Measurements from ENCODE around the gene MICU2.

Gene MICU2, protein sequence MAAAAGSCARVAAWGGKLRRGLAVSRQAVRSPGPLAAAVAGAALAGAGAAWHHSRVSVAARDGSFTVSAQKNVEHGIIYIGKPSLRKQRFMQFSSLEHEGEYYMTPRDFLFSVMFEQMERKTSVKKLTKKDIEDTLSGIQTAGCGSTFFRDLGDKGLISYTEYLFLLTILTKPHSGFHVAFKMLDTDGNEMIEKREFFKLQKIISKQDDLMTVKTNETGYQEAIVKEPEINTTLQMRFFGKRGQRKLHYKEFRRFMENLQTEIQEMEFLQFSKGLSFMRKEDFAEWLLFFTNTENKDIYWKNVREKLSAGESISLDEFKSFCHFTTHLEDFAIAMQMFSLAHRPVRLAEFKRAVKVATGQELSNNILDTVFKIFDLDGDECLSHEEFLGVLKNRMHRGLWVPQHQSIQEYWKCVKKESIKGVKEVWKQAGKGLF
- total RNA-seq: 56.5 to 75.7 (median 63.9) reads per million in 4 experiments

DNA sequence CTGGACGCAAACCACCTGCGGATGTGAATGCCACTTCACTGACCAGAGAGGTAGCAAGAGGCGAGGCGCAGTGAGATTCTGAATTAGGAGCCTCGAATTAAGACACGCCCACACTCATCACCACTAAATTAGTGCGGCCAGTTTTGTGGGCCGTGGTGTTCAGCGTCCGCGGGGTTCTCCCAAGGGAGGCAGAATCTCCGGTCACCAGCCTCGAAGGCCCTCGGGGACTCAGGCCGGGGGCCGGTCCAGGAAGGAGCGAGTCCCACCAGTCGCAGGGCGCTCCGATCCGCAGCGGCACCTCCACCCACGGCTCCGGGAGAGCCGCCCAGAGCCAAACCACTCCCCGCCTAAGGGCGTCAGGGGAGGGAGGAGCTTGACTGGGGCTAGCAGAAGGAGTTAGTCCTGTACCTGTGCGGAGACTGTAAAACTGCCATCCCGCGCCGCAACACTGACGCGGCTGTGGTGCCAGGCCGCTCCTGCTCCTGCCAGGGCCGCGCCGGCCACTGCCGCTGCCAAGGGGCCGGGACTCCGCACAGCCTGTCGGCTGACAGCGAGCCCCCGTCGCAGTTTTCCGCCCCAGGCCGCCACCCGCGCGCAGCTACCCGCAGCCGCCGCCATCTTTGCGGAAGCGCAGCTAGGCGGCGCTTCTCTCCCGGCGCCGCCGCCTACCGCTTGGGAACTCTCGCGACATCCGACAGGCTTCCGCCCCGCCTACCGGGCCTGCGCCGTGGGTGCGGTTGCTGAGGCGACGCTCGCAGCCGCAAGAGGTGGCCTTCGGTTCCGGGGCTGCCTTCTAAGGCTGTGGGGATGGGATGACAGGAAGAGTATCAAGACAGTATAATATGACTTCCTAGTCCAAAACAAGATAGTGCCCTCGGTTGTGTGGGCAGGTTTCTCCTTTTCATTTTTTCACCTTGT lies at the start of gene MICU2:
Gene MICU2, minus strand, starts transcription at position 640 of the 918 bp plus-strand sequence. Its CDS starts 22 bp downstream, at position 618.
- DNase-seq: peak; percentile 84

DNA sequence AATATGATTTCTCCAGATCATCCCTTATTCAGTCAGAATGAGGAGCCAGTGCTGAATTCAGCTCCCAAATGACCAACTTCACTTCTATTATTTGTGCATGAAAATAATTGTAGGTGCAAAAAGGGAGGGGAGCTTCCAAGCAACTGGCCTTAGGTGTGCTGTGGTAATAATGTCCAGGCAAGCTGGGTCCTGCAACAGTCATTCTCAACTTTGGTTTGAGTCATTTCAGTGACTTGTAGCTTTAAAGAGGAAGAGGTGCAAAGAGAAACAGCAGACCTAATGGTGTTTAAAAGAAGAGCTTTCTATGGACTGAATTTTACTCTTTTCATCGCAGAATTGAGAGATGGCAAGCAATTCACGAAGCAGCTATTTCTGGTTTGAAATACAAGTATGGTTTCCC lies 37.7 kb upstream of the MICU2 start:
- no peak for DNase-seq

DNA sequence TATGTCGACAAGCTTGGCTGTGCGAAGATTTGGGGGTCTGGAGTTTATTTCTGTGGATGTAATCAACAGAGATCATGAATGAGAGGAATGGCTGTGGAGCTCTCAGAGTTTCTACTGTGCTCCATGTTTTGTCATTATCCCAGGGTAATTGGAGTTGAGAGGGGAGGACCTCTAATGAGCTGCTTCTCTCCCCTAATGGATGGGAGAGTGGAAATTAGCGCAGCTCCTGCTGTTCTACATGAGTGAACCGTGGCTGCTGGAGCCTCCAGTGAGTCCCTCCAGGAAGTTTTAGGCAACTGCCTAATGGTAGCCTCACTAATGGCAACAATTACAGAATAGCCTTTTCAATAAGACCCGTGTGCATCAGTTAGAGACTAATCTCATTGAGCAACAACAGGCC lies 35.6 kb upstream of the MICU2 start:
- DNase-seq: no peak

DNA sequence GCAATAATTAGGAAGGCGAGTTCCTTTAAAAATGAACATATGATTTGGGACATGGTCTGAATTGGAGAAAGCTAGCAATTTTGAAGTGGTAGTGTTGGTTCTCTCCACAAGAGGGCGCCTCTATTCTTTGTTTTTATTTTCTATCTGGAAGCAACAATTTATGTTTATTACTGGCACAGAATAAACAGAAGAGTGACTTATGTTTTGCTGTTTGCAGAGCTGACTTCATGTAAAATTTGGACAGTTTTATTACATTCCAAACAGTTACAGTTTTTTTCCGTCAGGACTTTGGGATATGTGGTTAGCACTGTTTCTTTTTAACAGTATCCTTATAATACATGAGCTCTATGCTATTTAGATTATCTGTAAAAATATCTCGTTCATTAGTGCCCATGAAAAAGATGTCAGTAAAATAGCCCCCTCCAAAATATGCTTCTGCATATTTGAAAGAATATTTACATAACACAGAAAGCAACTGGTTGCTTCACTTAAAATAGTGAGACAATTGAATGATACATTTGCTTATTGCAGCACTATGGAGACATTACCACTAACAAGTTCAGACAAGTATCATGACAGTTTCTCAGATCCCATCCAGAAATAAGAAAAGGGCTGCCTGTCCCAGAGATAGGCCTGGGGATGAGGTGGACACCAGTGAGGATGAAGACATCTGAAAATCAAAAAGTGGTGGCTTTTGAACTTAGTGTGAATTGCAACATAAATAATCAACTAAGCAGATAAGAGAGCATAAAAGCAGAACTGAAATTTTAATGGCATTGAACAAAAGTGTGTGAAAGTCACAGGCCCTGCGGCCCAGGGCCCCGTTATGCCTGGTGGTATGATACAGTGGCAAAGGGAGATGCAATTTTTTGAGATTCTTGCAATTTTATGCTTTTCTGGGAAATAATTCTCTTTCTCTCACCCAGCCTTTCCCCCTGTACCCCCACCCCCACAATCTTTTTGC lies 34.6 kb upstream of the MICU2 start:
- DNase-seq: no peak

DNA sequence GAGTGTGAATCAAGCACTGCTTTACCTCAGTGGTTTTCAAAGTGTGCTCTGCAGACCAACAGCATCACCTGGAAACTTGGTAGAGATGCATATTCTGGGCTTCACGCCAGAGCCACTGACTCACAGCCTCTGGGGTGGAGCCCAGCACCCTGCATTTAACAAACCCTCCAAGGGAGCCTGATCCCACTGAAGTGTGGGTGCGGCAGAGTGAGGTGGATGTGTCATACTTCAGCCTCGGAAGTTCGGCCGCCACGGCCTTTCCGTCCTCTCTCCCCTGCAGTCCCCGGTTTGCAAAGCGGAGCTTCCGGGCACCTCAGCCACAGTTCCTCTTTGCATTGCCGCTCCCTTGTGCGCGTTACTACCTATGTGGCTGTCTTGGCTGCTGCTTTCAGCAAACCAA lies 33.3 kb upstream of the MICU2 start:
- DNase-seq: no peak

DNA sequence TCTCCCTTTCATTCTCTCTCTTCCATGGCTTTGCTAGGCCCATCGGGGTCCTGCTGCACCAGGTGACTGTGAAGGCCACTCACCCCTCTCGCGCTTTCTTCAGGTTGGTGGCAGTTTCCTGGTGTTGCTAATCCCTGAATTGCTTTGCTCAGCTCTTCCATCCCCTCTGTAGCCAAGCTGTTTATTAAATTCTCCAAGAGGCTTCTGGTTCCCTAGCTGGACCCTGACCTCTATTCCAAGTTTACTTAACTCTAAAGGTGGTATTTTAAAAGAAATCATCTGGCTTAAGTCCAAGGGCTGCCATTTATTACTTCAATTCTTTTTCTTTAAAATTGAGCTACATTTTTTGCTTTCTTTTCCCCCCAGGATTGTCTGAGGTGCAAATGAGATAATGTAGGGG lies 32.7 kb upstream of the MICU2 start:
- DNase-seq: no peak

DNA sequence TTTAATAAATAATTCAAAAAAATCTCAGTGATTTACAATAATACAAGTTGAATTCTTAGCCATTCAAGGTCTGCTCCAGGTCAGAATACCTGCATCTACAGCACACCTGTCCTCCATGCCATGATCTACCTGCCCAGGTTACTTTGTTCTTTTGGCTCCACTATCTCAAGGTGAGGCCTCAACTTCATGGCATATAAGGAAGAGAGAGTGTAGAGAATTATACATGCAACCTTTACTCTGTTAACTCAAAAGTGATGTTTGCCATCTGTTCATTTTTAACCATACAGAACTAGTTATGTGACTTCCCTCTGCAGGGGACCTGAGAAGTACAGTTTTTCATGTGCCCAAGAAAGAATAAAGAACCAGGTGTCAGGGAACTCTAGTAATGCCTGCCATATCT lies 28.2 kb upstream of the MICU2 start:
- DNase-seq: no peak

DNA sequence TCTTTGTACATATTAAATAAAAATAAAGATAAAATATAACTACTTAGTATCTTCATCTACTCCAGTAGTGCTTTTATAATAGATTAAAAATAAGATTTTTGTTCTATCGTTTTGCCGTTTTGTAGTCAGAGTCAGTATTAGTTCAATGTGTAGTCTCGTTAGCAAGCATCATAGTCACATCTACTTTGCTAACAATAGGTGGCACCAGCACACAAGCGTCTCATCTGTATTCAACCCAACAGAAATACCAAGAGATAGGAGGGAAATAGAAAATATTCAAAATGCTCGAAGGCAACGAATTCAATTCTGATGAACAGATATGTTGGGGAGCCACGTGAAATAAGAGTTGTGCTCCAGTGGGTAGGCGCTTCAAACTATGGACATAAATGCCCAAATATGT lies 21.4 kb upstream of the MICU2 start:
- DNase-seq: no peak

DNA sequence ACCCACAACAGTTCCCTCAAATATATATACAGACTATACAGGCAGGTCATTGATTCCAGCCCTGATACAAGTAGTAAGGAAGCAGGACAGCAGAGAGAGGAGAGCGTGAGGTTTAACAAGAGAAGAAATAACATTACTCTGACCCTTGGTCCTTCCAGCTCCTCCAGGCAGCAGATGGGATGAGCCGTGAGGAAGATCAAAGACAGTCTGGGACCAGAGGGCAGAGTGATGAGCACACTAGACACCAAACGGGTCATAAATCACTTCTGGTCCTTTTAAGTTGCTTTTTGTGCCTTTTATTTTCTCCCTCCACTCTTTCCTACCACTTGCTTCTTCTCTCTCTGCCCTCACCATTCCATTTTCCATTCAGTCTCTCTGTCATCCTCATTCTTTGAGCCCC lies 16.9 kb upstream of the MICU2 start:
- DNase-seq: no peak

DNA sequence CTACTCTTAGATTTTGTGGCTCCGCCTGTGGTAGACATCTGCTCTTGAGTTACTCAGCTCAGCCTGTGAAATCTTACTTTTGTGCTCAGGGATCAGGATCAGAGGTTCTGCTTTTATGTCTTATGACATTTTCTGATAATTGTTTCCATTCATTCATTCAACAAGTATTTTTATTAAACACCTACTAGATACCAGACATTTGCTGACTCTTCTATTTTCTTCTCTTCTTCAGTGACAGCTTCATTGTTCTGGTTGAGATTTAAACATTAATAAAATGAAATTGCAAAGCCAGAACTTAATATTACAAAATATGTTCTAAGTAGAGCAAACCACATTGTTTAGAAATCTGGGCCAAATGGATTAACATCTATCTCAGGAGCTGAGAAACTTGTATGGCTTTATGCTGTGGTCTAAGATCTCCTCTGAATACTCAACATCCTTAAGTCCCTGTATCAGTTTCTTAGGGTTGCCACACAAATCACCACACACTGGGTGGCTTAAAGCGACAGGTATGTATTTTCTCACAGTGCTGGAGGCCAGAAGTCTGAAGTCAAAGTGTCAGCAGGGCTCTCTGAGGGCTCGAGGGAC lies 15.8 kb upstream of the MICU2 start:
- DNase-seq: no peak

DNA sequence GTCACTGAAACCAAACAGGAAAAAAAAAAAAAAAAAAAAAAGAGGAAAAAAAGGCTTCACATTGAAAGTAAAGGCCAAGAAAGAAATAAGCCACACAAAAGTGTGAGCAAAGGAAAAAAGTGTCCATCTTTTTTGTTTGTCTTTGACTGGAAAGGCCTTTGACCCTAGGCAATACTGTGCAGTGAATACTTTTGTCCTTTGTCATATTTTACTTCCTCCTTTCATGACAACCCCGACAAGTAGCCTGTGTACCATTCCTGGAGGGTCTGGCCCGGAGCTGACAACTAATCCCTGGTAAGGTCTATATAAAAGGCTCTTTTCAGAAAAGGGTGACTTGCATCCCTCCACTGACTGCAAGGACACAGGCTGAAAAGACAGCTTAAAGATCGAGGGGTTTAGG lies 12.9 kb upstream of the MICU2 start:
- no peak for DNase-seq

DNA sequence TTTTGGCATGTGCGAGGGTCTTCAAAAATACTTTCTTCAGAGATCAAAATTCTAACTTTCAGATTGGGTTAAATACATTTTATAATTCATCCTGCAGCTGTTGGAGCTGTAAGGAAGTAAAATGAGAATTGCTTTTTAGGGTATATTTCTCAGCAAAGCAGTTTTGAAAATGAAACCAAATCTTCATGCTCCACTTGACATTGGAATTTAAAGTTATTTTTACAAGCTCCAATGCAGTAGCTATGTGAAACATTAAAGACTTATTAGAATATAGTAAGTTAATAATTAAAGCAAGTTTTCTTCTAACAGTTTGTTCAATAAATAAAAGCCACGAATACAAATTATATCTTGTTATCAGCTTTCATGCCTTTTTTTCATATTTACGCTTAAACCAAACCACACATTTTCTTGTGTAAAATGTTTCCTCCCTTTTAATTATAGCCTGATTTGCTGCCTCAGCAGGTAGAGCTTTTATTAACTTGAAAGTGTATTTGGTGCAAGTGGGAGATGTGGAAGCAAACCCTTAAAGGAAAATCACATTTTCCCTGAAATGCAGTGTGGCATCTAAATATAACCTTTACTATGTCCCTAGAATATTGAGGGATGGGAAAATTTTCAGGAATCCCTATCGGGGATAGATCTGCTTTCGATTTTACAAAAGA lies 12.4 kb upstream of the MICU2 start:
- DNase-seq: no peak

DNA sequence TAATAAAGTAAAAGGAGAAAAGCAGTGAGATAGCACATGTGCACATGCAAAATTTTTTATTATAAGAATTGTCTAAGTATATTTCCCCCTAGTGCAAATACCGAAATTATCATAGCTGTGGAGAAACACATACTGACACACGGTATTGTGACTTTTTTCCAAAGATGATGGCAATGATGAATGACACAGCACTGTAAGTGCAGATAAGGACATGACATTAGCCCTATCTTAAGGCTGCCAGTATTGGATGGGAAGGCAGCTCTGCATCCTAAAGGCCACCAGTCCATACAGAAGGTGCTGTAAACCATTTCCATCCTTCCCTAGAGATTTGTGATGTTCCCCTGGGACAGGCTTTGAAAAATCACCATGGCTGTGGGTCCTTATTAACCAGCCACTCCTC lies 11.5 kb upstream of the MICU2 start:
- DNase-seq: no peak

DNA sequence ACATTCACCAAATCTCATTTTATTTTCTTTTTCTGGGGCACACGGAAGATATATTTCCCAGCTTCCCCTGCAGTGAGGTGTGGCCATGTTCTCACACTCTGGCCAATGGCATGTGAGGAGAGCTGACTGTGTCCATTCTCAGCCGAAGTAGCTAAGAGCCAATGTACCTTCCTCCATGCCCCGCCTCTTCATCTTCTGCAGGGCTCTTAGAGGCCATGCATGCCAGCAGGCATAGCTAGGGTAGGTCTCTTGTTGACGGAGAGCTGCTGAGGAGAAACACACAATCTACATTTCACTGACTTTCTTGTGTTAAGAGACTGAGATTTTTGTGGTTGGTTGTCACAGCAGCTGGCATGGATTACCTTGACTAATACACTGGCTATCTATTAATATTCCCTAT lies 9.8 kb upstream of the MICU2 start:
- DNase-seq: no peak

DNA sequence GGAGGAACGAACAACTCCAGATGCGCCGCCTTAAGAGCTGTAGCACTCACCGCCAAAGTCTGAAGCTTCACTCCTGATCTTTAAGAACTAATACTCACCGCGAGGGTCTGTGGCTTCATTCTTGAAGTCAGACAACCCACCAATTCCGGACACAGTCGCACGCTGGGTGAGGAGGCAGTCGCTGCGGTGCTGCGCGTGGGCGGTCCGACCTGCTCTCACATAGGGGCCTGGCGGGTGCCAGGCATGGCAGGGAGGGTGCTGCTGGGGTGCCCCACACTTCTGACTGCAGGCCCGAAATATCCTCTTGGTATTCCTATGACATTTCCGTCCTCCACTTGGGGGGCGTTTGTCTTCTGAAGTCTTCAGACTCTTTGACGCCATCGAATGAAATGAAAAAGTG lies 7.4 kb upstream of the MICU2 start:
- no peak for DNase-seq

DNA sequence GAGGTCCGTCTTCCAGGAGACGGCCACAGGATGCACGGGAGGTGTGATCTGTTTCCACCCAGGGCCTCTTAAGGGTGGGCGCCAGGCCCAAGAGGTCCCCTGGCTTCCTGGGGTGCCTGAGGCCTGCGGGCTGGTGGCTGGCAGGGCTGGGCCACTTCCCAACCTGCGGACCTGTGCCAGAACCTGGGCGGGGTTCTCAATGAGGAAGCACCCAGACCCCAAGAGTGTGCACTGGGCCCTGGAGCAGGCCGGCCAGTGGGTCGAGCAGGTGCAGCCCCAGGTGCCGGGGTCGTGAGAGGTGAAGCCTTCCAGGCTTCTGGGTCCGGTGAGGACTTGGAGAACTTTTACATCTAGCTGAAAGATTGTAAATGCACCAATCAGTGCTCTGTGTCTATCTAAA lies 6.7 kb upstream of the MICU2 start:
- DNase-seq: no peak

DNA sequence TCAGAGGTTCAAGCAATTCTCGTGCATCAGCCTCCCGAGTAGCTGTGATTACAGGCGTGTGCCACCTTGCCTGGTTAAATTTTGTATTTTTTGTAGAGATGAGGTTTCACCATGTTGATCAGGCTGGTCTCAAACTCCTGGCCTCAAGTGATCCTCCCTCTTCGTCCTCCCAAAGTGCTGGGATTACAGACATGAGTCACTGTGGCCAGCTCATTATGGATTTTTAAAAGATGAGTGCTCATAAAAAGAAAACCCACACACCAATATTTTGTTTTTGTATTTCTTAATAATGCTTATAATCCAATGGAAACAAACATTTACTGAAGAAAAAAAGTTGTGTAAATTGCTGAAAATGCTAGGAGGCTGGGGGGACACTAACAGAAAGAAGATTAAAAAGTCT lies 5.0 kb upstream of the MICU2 start:
- no peak for DNase-seq

DNA sequence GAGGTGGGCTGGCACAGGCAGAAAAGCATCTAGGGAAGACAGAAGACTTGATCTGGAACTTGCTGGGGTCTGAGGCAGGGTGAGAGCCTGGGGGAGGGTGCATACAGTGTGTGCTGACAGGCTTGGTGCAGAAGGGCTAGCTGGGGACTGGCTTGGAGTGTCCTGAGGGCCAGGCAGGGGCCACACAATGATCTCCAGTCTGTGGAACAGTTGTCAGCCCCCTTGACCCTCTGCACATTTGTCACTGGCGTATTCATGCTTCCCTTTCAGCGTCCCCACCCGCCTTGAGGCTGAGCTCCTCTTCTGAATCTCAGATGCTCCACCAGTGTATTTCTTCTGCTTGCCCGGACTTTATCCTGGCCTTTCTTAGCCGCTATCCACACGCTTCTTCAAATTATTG lies 2.8 kb upstream of the MICU2 start:
- no peak for DNase-seq

DNA sequence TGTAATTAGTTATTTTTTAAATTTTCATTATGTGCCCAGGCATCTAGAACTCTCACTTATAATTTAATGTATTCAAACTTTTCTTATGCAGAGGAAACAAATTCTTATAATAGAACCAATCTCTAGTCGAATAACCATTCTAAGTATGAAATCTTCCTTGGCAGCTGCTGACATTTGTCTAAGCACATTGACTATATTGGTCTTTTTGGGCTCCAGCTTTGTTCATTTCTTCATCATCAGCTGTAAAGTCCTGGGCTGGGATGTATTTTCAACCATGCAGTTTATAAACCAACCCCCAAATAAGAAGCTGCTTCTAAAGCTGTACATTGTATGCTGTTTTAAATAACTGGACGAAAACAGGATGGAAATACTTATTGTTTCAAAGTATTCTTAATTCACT lies 2.3 kb upstream of the MICU2 start:
- no peak for DNase-seq

DNA sequence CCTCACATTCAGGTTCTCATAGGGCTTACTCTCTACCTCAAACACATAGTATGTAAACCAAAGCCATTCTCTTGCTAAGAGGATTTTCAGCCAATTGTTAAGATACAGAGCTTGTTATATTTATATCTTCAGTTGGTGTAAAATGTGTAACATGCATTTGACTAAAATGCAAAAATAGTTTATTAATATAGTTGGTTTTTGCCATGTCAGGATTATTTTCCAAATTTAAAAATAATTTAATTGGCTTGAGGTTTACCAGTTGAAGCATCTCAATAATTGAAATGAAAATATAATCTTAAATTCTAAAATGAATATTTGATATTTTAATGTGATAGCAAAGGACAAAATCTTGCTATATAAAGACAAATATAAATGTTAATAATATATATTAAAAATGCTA lies 7.2 kb downstream of the MICU2 start:
- no peak for DNase-seq

DNA sequence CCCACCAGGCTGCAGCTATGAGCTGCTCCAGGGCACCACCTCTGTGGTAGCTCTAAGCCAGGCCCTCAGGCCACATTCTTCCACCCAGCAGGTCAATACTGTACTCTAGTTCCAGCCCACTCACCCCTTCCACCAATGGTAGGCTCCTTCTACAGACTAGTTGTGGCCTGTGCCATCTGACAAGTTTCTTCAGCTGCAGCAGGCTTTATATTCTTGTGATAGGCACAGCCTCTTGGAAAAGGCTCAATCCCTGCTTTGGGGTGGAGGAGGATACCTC lies 8.5 kb downstream of the MICU2 start:
- no peak for DNase-seq

All from effector CD8-positive, alpha-beta T cell (primary cell).